Uterus (tissue), 4 donors: ENCODE measurements around the gene GSDME. TPM values are rescaled to one million over a fixed set of nuclear protein-coding genes. Genes with fewer than 3 reads are reported as not detected.
A peak's percentile ranks its signal among the peaks of the same experiment; 100 is the strongest.

ENCODE experiments used
- DNase-seq, 2 donors: peaks; one replicate each; pipeline ENCODE4 v3.0.0-alpha.2; 2019 to 2020
- H3K27ac ChIP-seq, 2 donors: fragments of 200-600 bp; sonication (generic); 1 replicate in 1 of 2; 2 replicates in 1 of 2; pipeline ENCODE4 v1.5.1; 2016 to 2018
- H3K27me3 ChIP-seq, 2 donors: fragments of 200-600 bp; sonication (generic); one replicate each; pipeline ENCODE4 v1.5.1; 2018 to 2019; ENCODE audit warnings: control low read depth in 1 of 2
- H3K36me3 ChIP-seq, 2 donors: fragments of 200-600 bp; sonication (generic); one replicate each; pipeline ENCODE4 v1.5.1; 2019; ENCODE audit warnings: control low read depth in 1 of 2
- H3K4me1 ChIP-seq, 2 donors: fragments of 200-600 bp; sonication (generic); one replicate each; pipeline ENCODE4 v1.5.1; 2018 to 2019; ENCODE audit warnings: control low read depth in 1 of 2
- H3K4me3 ChIP-seq, 2 donors: fragments of 200-600 bp; sonication (generic); 1 replicate in 1 of 2; 2 replicates in 1 of 2; pipeline ENCODE4 v1.5.1; 2018 to 2019; ENCODE audit warnings: mild to moderate bottlenecking in 1 of 2
- H3K9me3 ChIP-seq, 2 donors: fragments of 200-600 bp; sonication (generic); one replicate each; pipeline ENCODE4 v1.5.1; 2019; ENCODE audit warnings: control low read depth in 1 of 2
- CTCF ChIP-seq, 4 experiments: fragments of 200-600 bp in 2 of 4; fragments of 450-650 bp in 2 of 4; sonication (generic) in 2 of 4; IDR thresholded peaks; one replicate each; pipeline ENCODE4 v1.5.1; 2016 to 2019; ENCODE audit warnings: antibody characterized with exemption in 4 of 4, mild to moderate bottlenecking in 2 of 4, moderate library complexity in 1 of 4
- POLR2A ChIP-seq, 2 donors: fragments of 450-650 bp; IDR thresholded peaks; one replicate each; pipeline ENCODE4 v1.6.1; 2016; ENCODE audit warnings: antibody characterized with exemption in 2 of 2, mild to moderate bottlenecking in 1 of 2, moderate library complexity in 1 of 2
- intact Hi-C: fragments of 100-400 bp; cut with DNase I; formaldehyde crosslinking; loops from one replicate; pipeline ENCODE4 v1.15.1; 2023; ENCODE audit warnings: low total_unique reads
- total RNA-seq, 4 donors: library from RNA; depleted of rRNA in 3 of 4; stranded (reverse); fragments of >200 nt in 3 of 4; gene quantifications; one replicate each; pipeline versions ENCODE4 v1.1.0 to v1.2.4, GENCODE V29; 2014 to 2023
- donor health status: DM: yes; HTN: yes; CAD: no.

Gene GSDME
- total RNA-seq, 4 donors from 2014 or later, result 10.8 to 25.5 (median 20.8) TPM

GRCh38 chr7:24742506-24743162 is 14.6 kb downstream of the GSDME start:
- no peaks in the 10 kb centered on the region for H3K4me1 ChIP-seq
- no peaks in the 10 kb centered on the region for H3K27me3 ChIP-seq
- intact Hi-C loops, result no loop called here
- no peaks in the 10 kb centered on the region for H3K36me3 ChIP-seq
- peak overlapping the region; percentile 75 to 77 for H3K27ac ChIP-seq
- no peak for DNase-seq
- H3K9me3 ChIP-seq, result peaks cover 0 to 4% of the 10 kb centered on the region in 2 donors
- no peak overlapping the region for H3K4me3 ChIP-seq
- TF ChIP-seq CTCF (IDR thresholded peaks at IDR 0.05), result no peak
- TF ChIP-seq POLR2A (IDR thresholded peaks at IDR 0.05), result no peak

- Histone ChIP-seq H3K9me3 (peaks cover 0 to 4% of the 10 kb centered on the region in 2 donors), H3K36me3 (no peaks in the 10 kb centered on the region), H3K4me3 (no peak overlapping the region), H3K27me3 (no peaks in the 10 kb centered on the region), H3K4me1 (no peaks in the 10 kb centered on the region), H3K27ac (peak overlapping the region; percentile 75 to 77)
- TF ChIP-seq POLR2A (IDR thresholded peaks at IDR 0.05) (no peak), CTCF (IDR thresholded peaks at IDR 0.05) (no peak)
- DNase-seq, result peak; percentile 78 to 82
- intact Hi-C loops, result no loop called here
These were observed 15.4 kb downstream of the GSDME start for GRCh38 chr7:24741679-24742505.

- intact Hi-C loops, result no loop called here
- Histone ChIP-seq H3K4me3 (no peak overlapping the region), H3K9me3 (peaks cover 0 to 4% of the 10 kb centered on the region in 2 donors), H3K27ac (peak overlapping the region; percentile 75 to 77), H3K27me3 (no peaks in the 10 kb centered on the region), H3K4me1 (no peaks in the 10 kb centered on the region), H3K36me3 (no peaks in the 10 kb centered on the region)
- DNase-seq, result no peak
- no peak for TF ChIP-seq POLR2A (IDR thresholded peaks at IDR 0.05)
- TF ChIP-seq CTCF (IDR thresholded peaks at IDR 0.05), result no peak
These were observed 16.4 kb downstream of the GSDME start for GRCh38 chr7:24740871-24741270.

GRCh38 chr7:24739306-24739705 is 18.0 kb downstream of the GSDME start:
- H3K27ac ChIP-seq, result peak overlapping the region in 1 of 2 donors; percentile 12
- no peaks in the 10 kb centered on the region for H3K4me1 ChIP-seq
- no peak for DNase-seq
- H3K36me3 ChIP-seq, result no peaks in the 10 kb centered on the region
- intact Hi-C loops, result no loop called here
- no peak for TF ChIP-seq CTCF (IDR thresholded peaks at IDR 0.05)
- TF ChIP-seq POLR2A (IDR thresholded peaks at IDR 0.05), result no peak
- H3K9me3 ChIP-seq, result peaks cover 0 to 4% of the 10 kb centered on the region in 2 donors
- no peaks in the 10 kb centered on the region for H3K27me3 ChIP-seq
- H3K4me3 ChIP-seq, result no peak overlapping the region

- Histone ChIP-seq H3K36me3 (no peaks in the 10 kb centered on the region), H3K4me3 (no peak overlapping the region), H3K27me3 (no peaks in the 10 kb centered on the region), H3K27ac (no peak overlapping the region), H3K9me3 (peaks cover 0 to 4% of the 10 kb centered on the region in 2 donors), H3K4me1 (no peaks in the 10 kb centered on the region)
- no peak for TF ChIP-seq CTCF (IDR thresholded peaks at IDR 0.05)
- no peak for TF ChIP-seq POLR2A (IDR thresholded peaks at IDR 0.05)
- intact Hi-C loops, result no loop called here
- DNase-seq, result no peak
These were observed 18.7 kb downstream of the GSDME start for GRCh38 chr7:24738577-24738976.
